Body of pancreas (tissue), 4 donors: ENCODE results near the gene HOXD3. TPM values are rescaled to one million over a fixed set of nuclear protein-coding genes. Genes with fewer than 3 reads are reported as not detected.
A peak's percentile ranks its signal among the peaks of the same experiment; 100 is the strongest.

Experiments
- ATAC-seq: fragments of 150-250 bp; one replicate; pipeline ENCODE4 v1.9.1; 2016
- DNase-seq, 4 donors: peaks; one replicate each; pipeline ENCODE4 v3.0.0-alpha.2; 2019
- H3K27ac ChIP-seq, 4 donors: fragments of 200-600 bp; sonication (generic); 1 replicate in 3 of 4; 2 replicates in 1 of 4; pipeline versions ENCODE4 v1.5.1 to v1.6.1; 2016 to 2019; ENCODE audit warnings: mild to moderate bottlenecking in 1 of 4, mixed read lengths in 1 of 4, moderate library complexity in 1 of 4
- H3K27me3 ChIP-seq, 2 donors: fragments of 200-600 bp; sonication (generic); one replicate each; pipeline ENCODE4 v1.6.0; 2016; ENCODE audit warnings: mild to moderate bottlenecking in 1 of 2
- H3K36me3 ChIP-seq, 2 donors: fragments of 200-600 bp; sonication (generic); replicated peaks in 1 of 2; 2 replicates each; pipeline ENCODE4 v1.5.1; 2016; ENCODE audit warnings: low read depth in 2 of 2; ENCODE audit not compliant: insufficient read depth in 1 of 2
- H3K4me1 ChIP-seq: fragments of 200-600 bp; sonication (generic); one replicate; pipeline ENCODE4 v1.6.0; 2016
- H3K4me3 ChIP-seq, 2 donors: fragments of 200-600 bp; sonication (generic); 1 replicate in 1 of 2; 2 replicates in 1 of 2; pipeline ENCODE4 v1.5.1; 2016 to 2019
- H3K9me3 ChIP-seq, 3 donors: fragments of 200-600 bp; sonication (generic); 1 replicate in 2 of 3; 2 replicates in 1 of 3; pipeline ENCODE4 v1.5.1; 2016
- CTCF ChIP-seq, 7 experiments: fragments of 450-650 bp in 4 of 7; fragments of 200-600 bp in 3 of 7; sonication (generic) in 3 of 7; IDR thresholded peaks; one replicate each; pipeline ENCODE4 v1.5.1; 2016 to 2019; ENCODE audit warnings: antibody characterized with exemption in 7 of 7
- POLR2A ChIP-seq, 3 donors: fragments of 450-650 bp; IDR thresholded peaks; one replicate each; pipeline ENCODE4 v1.6.1; 2016; ENCODE audit warnings: antibody characterized with exemption in 3 of 3, mild to moderate bottlenecking in 2 of 3
- WGBS, 2 donors: methylation state at CpG; one replicate each; pipeline ENCODE4 v1.1.5; 2017; 5-methylcytosine and 5-hydroxymethylcytosine counted together
- intact Hi-C: fragments of 100-400 bp; cut with DNase I; formaldehyde crosslinking; loops from one replicate; pipeline ENCODE4 v1.15.1; 2023
- total RNA-seq, 2 donors: library from RNA; depleted of rRNA; stranded (reverse); fragments of >200 nt; gene quantifications; one replicate each; pipeline ENCODE4 v1.1.0, GENCODE V29; 2016

Gene HOXD3
- total RNA-seq, 2 donors from 2014 or later, result 0.26 TPM; not detected in 1

GRCh38 chr2:176110415-176111308 is 46.4 kb upstream of the HOXD3 start:
- Histone ChIP-seq H3K4me3 (no peak overlapping the region), H3K36me3 (no peaks in the 10 kb centered on the region), H3K4me1 (peaks cover 15% of the 10 kb centered on the region), H3K27ac (no peak overlapping the region), H3K9me3 (no peaks in the 10 kb centered on the region), H3K27me3 (peaks cover 0 to 71% of the 10 kb centered on the region in 2 donors)
- no peak for ATAC-seq
- intact Hi-C loops, result no loop called here
- no peak for DNase-seq
- WGBS, 2 donors, result 13 to 21% methylated on average over 7 of the region's 7 CpGs
- no peak for TF ChIP-seq CTCF (IDR thresholded peaks at IDR 0.05)
- no peak for TF ChIP-seq POLR2A (IDR thresholded peaks at IDR 0.05)

GRCh38 chr2:176111309-176111663 is 45.8 kb upstream of the HOXD3 start:
- ATAC-seq, result no peak
- WGBS, 2 donors, result 1 to 7% methylated on average over 16 of the region's 16 CpGs
- Histone ChIP-seq H3K27me3 (peaks cover 0 to 72% of the 10 kb centered on the region in 2 donors), H3K4me1 (peaks cover 15% of the 10 kb centered on the region), H3K9me3 (no peaks in the 10 kb centered on the region), H3K4me3 (no peak overlapping the region), H3K27ac (no peak overlapping the region), H3K36me3 (no peaks in the 10 kb centered on the region)
- intact Hi-C loops, result no loop called here
- DNase-seq, result peak in 2 of 4 donors; percentile 37
- TF ChIP-seq CTCF (IDR thresholded peaks at IDR 0.05) (peak in 6 of 7 experiments; percentile 28 to 38 (median 34)), POLR2A (IDR thresholded peaks at IDR 0.05) (no peak)

- no peaks in the 10 kb centered on the region for H3K36me3 ChIP-seq
- H3K9me3 ChIP-seq, result no peaks in the 10 kb centered on the region
- intact Hi-C loops, result no loop called here
- H3K27me3 ChIP-seq, result peaks cover 0 to 72% of the 10 kb centered on the region in 2 donors
- DNase-seq, result no peak
- no peak for TF ChIP-seq POLR2A (IDR thresholded peaks at IDR 0.05)
- WGBS, 2 donors, result 3 to 4% methylated on average over 23 to 29 of the region's 29 CpGs
- H3K27ac ChIP-seq, result no peak overlapping the region
- no peak overlapping the region for H3K4me3 ChIP-seq
- no peak for ATAC-seq
- peaks cover 12% of the 10 kb centered on the region for H3K4me1 ChIP-seq
Observed at GRCh38 chr2:176111846-176112374, 45.2 kb upstream of the HOXD3 start.

GRCh38 chr2:176112375-176113302 is 44.5 kb upstream of the HOXD3 start:
- ATAC-seq (no peak), DNase-seq (no peak)
- Histone ChIP-seq H3K27ac (no peak overlapping the region), H3K9me3 (no peaks in the 10 kb centered on the region), H3K4me3 (no peak overlapping the region), H3K36me3 (no peaks in the 10 kb centered on the region), H3K4me1 (peaks cover 7% of the 10 kb centered on the region), H3K27me3 (peaks cover 0 to 75% of the 10 kb centered on the region in 2 donors)
- TF ChIP-seq POLR2A (IDR thresholded peaks at IDR 0.05) (no peak), CTCF (IDR thresholded peaks at IDR 0.05) (no peak)
- WGBS, 2 donors, result 7 to 12% methylated on average over 13 to 40 of the region's 40 CpGs
- intact Hi-C loops, result no loop called here
